GM23248 (cell line): Measurements from ENCODE around the gene TTF1.

Experiments
- EZH2 ChIP-seq: fragments of 200-600 bp; sonication (generic); IDR thresholded peaks from 2 replicates; pipeline ENCODE4 v1.6.1; 2018; ENCODE audit warnings: antibody characterized with exemption, mild to moderate bottlenecking; ENCODE audit not compliant: insufficient read depth, poor library complexity, severe bottlenecking
- EZH2phosphoT487 ChIP-seq: fragments of 200-600 bp; sonication (generic); IDR thresholded peaks from 2 replicates; pipeline ENCODE4 v1.6.1; 2018; ENCODE audit warnings: antibody characterized with exemption, moderate library complexity, mild to moderate bottlenecking, low read depth; ENCODE audit not compliant: insufficient read depth

- TF ChIP-seq EZH2phosphoT487: no peak
- no peak for TF ChIP-seq EZH2
Observed at GRCh38 chr9:132346177-132346576, 60.5 kb downstream of the TTF1 start.
